HG03565 (cell line): ENCODE measurements around the gene SPI1.

Source experiments
- ATAC-seq: cut with Tn5 transposase; IDR thresholded peaks from one replicate; pipeline ENCODE4 v1.9.1; 2021; ENCODE audit warnings: mild to moderate bottlenecking, moderate library complexity; ENCODE audit not compliant: unreplicated experiment

The SPI1 gene

GRCh38 chr11:47360341-47360740 is 18.0 kb downstream of the SPI1 start:
- ATAC-seq, result no peak

GRCh38 chr11:47359586-47359985 is 18.8 kb downstream of the SPI1 start:
- ATAC-seq, result no peak

GRCh38 chr11:47359162-47359561 is 19.2 kb downstream of the SPI1 start:
- ATAC-seq, result no peak

DNA sequence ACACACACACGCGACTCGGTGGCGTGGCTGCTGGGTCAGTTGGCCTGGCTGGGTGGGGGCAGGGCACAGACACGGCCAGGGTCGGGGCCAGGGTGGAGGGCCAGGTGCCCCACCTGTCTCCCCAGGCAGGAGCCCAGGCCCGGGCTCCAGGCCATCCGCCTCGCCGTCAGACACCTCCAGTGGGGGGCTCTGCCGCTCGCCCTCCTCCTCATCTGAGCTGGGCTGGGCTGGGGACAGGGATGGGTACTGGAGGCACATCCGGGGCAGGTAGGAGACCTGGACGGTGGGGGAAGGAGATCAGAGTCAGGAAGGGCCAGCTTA is 19.7 kb downstream of the SPI1 start:
- ATAC-seq, result no peak

DNA sequence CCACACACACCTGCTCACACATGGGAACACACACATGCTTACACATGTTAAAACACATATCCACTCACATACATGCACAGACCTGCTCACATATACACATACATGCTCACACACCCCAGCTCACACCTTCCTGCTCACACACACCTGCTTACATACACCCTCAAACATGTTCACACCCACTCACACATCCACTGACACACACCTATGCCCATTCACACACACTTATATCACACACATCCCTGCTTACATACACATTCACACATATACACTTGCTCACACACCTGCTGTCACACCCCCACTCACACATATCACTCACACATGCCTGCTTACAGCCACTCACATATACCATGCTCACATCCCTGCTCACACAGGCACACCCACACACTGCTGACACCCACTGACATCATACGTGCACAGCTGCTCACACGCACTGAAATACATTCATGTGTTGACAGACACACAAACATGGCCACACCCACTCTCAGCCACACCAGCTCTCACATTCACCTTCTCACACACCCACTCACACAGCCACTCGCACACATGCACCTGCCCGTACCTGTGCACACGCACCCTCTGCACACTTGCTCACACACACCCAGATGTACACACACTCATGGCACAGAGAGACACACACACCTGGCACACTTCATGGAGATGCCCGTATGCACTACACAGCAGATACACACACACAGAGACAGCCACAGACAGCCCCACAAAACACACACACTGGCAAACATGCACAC is 20.2 kb downstream of the SPI1 start:
- no peak for ATAC-seq

DNA sequence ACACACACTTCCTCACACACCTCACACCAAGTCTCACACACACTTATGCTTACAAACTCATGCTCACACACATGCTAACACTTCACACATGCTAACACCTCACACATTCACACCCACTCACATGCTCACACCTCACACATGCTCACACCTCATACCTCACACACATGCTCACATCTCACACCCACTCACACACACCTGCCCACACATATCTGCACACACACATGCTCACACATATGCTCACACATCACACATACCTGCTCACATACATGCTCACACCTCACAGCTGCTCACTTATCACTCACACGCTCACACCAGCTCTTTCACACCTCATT is 21.4 kb downstream of the SPI1 start:
- no peak for ATAC-seq

GRCh38 chr11:47356129-47356997 is 22.0 kb downstream of the SPI1 start:
- no peak for ATAC-seq

GRCh38 chr11:47355283-47356128 is 22.8 kb downstream of the SPI1 start:
- ATAC-seq, result no peak

- ATAC-seq, result no peak
These were observed 23.4 kb downstream of the SPI1 start for GRCh38 chr11:47354913-47355282.

- ATAC-seq, result no peak
These were observed 24.2 kb downstream of the SPI1 start for GRCh38 chr11:47353978-47354774.

DNA sequence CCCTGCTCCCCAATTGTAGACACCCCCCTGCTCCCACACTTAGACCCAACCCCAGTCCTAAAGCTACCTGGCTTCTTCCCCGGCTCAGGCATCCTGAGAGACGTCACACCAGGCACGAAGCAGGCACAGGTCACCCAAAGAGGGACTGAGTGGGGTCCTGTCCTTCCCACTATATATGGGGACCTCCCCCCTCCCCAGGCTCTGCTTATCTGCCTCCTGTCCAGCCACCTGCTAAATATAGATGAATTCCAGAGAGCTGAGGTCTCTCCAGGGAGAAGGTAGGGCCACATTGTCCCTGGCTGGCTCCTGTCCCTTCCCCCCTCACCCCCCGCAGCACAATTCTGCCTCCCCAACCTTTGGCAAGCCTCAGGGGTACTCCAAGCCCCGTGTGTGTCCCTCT is 25.8 kb downstream of the SPI1 start, which contains the start of gene MYBPC3:
TSS of gene MYBPC3 (minus strand) at position 147 of the 400 bp plus-strand sequence. CDS start at position 92, 55 bp downstream.
- no peak for ATAC-seq

DNA sequence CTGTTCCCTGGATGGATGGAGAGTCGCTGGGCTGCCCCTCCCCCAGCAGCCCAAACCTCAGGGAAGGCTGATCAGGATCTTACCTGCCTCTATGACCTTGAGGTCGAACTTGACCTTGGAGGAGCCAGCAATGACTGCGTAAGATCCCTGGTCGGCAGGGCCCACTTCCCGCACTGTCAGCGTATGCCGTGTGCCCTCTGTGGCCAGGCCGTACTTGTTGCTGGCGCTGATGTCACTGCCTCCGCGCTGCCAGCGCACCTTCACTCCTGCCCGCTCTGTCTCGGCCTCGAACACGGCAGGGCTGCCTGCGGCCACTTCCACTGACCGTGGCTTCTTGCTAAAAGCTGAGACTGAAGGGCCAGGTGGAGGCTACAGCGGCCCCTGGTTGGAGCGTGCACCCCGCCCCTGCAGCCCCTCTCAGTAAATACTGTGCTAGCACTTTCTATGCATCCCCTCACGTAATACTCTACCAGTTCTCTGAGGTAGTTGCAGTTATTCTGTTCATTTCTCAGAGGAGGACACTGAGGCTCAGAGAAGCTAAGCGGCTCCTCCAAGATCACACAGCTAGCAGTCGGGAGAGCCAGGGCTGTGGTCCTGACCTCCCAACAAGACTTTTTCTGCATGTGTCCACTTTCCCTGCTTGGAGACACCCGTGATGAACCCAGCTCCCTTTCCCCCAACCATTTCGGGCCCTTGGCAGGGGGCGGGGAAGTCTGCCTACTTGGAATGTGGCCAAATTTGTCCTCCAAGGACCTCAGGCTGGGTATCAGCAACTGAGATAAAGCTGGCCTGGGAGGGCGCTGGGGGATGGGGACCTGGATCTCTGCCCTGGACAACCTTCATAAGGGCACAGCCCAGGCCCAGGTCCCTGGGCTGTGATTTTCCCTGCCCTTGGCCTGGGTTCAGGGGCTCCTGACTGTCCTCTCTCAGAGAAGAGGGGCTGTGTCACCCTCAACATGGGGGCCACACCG is 26.9 kb downstream of the SPI1 start:
- ATAC-seq, result no peak

GRCh38 chr11:47350315-47350714 is 28.0 kb downstream of the SPI1 start:
- ATAC-seq, result no peak

DNA sequence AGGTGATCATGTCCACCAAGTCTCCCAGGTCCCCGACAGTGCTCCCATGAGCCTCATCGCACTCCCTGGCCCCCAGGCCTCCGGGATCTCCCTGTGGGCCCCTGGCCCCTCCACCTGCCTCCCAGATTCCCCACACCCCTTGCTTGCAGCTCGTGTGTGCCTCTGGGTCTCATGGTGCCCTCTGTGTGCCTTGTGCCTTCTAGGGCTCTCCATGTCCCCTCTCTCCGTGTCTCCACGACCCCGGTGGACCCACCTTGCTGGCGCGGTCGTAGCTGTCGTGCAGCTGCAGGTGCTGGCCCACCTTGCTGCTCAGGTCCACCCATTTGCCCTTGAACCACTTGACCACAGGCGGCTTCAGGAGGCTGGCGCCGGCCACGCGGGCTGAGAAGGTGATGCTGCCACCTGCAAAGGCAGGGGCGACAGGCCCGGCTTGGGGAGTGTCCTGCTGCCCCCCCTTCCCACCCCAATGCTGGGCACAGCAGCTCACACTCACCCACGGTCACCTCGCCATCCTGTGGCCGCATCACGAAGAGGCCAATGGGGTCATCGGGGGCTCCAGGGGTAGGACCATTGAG is 28.7 kb downstream of the SPI1 start:
- ATAC-seq, result no peak

DNA sequence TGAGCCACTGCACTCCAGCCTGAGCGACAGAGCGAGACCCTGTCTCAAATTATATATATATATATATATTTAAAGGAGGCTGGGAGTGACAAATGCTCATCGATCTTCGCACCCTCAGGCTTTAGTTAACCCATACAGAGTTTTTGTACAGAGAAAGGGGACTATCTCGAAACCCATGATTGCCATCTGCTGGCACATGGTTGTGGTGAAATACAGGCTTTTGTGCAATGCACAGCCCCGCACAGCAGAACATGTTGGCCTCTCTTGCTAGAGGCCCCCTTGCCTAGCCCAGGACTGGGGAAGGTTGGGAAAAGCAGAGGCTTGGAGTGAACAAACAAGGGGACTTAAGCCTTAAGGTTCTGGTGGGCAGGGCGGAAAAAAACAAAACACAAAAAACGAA is 29.5 kb downstream of the SPI1 start:
- ATAC-seq, result no peak

GRCh38 chr11:47348131-47348802 is 30.1 kb downstream of the SPI1 start:
- ATAC-seq, result no peak

DNA sequence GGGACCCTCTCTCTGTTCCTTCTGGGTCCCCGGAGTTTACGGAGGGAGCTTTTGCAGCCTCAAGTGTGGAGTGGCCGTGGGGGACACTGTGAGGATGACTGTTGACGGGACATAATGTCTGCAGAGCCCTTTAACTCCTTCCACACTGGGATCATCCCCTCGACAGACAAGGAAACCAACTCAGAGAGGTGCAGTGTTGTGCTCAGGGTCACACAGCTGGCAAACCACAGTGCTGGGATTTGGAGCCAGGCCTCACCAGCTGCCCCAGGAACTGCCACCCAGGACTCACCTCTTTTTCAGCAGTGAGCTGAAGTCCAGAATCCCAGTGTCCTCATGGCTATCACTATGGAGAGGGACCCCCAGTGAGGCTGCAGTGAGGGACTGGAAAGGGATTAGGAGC is 31.2 kb downstream of the SPI1 start:
- no peak for ATAC-seq

GRCh38 chr11:47345890-47346563 is 32.3 kb downstream of the SPI1 start:
- ATAC-seq, result no peak
